Stimulated activated CD8-positive, alpha-beta memory T cell treated with anti-CD3 and anti-CD28 coated beads, Interleukin-7, amount 100 ng/mL, for 48 hours (primary cell): Measurements from ENCODE around the gene ZNF639.
"Not testable (repeated sequence)": the region's sequence is repeated elsewhere in the genome, so short reads cannot be mapped to it uniquely, and the experiment has no call there.

Experiments
- DNase-seq, 2 donors: peaks; one replicate each; pipeline ENCODE4 v3.0.0-alpha.2; 2020; ENCODE audit warnings: low read depth in 1 of 2; ENCODE audit errors: extremely low read depth in 1 of 2

The ZNF639 gene

GRCh38 chr3:179322286-179323196, at the start of gene ZNF639:
Gene ZNF639, plus strand, starts transcription at chr3:179323031. Its CDS starts 5,263 bp downstream, at chr3:179328294.
- DNase-seq, result peak; percentile 71

GRCh38 chr3:179274434-179274833, 48.4 kb upstream of the ZNF639 start:
- not testable (repeated sequence) for DNase-seq

- DNase-seq, result no peak
These were observed 46.8 kb upstream of the ZNF639 start for GRCh38 chr3:179276001-179276400.

- DNase-seq, result no peak
These were observed 46.1 kb upstream of the ZNF639 start for GRCh38 chr3:179276743-179277142.

- no peak for DNase-seq
These were observed 44.7 kb upstream of the ZNF639 start for GRCh38 chr3:179278151-179278550.

- DNase-seq, result no peak
These were observed 43.7 kb upstream of the ZNF639 start for GRCh38 chr3:179278932-179279693.

GRCh38 chr3:179279837-179280236, 43.0 kb upstream of the ZNF639 start:
- no peak for DNase-seq

- no peak for DNase-seq
These were observed 41.0 kb upstream of the ZNF639 start for GRCh38 chr3:179281825-179282224.

GRCh38 chr3:179286331-179286730, 36.5 kb upstream of the ZNF639 start:
- DNase-seq, result no peak

GRCh38 chr3:179288845-179289244, 34.0 kb upstream of the ZNF639 start:
- no peak for DNase-seq

- DNase-seq, result no peak
These were observed 33.5 kb upstream of the ZNF639 start for GRCh38 chr3:179289295-179289694.

GRCh38 chr3:179292450-179292849, 30.4 kb upstream of the ZNF639 start:
- DNase-seq, result no peak

GRCh38 chr3:179297971-179298725, 24.7 kb upstream of the ZNF639 start:
- DNase-seq, result no peak

- no peak for DNase-seq
These were observed 23.5 kb upstream of the ZNF639 start for GRCh38 chr3:179299316-179299715.

GRCh38 chr3:179299999-179300613, 22.7 kb upstream of the ZNF639 start:
- no peak for DNase-seq

- DNase-seq, result no peak
These were observed 21.2 kb upstream of the ZNF639 start for GRCh38 chr3:179301645-179302044.

- DNase-seq, result no peak
These were observed 20.7 kb upstream of the ZNF639 start for GRCh38 chr3:179302111-179302510.

- no peak for DNase-seq
These were observed 18.2 kb upstream of the ZNF639 start for GRCh38 chr3:179304605-179305004.

GRCh38 chr3:179307362-179307761, 15.5 kb upstream of the ZNF639 start:
- DNase-seq, result not testable (repeated sequence)

- no peak for DNase-seq
These were observed 14.8 kb upstream of the ZNF639 start for GRCh38 chr3:179308001-179308400.
